ENCODE data around the gene NUP50.

DNA sequence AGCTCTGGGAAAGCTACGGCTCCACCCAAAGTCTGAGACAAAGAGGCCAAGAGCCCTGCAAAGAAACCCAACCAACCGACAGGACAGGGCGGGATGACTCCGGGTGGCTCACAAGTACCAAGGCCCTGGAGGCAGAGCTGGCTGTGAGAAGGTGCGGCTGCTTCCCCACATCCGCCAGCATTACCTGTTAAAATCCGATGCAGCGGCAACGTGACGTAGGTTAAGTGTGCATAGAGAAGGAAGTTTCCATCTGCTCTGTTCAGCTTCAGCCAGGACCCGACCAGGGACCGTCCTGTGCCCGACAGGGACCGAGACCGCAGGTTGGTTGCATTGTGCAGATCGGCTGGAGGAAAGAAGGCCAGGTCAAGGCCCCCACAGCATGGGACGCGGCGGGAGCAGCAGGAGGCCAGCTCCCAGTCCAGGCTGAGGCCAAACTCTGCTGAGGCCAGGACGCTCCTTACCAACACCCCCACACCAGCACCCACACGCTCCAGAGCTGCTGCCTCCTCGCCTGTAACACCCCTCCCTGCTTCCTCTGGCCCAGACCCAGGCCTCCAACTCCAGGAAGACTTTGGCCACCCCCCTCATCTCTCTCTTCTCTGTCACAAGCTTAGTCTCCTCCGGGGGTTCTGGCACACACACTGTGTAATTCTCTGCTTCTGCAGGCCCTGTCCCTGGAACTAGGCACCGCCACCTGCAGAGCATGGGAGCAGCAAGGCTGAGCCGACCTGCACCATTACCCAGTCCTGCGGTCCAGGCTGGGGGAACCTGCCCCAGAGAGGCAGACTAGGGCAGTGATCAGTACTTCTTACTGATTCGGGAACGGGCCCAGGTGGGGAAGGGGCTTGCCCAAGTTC is 34.1 kb downstream of the NUP50 start:
- TF ChIP-seq CTCF (conservative IDR thresholded peaks at IDR 0.05 in 1 of 2, IDR thresholded peaks at IDR 0.05 in 1 of 2; ENCODE audit: extremely low read depth in 1 of 2, insufficient read depth in 1 of 2, low read depth in 1 of 2, low read length in 2 of 2) (no peak), EZH2 (IDR thresholded peaks at IDR 0.05; ENCODE audit: borderline replicate concordance, low read length) (no peak)
